GM20431 (cell line): ENCODE data around the gene MARS1.

ENCODE experiments used
- in situ Hi-C: fragments of 300-500 bp; cut with MseI, MboI; formaldehyde crosslinking; loops from one replicate; pipeline ENCODE4 v1.15.0; 2020; ENCODE audit warnings: low sequenced_read_pairs; ENCODE audit not compliant: unreplicated experiment

The MARS1 gene

DNA sequence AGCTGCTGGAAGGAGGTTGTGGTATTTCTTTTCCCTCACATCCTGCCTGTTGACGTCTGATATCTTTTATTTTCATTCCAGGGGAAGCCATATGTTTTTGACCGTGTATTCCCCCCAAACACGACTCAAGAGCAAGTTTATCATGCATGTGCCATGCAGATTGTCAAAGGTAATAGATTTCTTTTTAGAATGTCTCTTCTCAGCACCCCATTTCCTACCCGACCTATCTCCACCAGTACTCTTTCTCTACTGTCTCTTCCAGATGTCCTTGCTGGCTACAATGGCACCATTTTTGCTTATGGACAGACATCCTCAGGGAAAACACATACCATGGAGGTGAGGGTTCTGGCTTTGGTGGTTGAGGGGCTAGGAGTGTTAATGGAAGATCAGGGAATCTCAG is 75.5 kb downstream of the MARS1 start:
- in situ Hi-C loops, result no loop called here

DNA sequence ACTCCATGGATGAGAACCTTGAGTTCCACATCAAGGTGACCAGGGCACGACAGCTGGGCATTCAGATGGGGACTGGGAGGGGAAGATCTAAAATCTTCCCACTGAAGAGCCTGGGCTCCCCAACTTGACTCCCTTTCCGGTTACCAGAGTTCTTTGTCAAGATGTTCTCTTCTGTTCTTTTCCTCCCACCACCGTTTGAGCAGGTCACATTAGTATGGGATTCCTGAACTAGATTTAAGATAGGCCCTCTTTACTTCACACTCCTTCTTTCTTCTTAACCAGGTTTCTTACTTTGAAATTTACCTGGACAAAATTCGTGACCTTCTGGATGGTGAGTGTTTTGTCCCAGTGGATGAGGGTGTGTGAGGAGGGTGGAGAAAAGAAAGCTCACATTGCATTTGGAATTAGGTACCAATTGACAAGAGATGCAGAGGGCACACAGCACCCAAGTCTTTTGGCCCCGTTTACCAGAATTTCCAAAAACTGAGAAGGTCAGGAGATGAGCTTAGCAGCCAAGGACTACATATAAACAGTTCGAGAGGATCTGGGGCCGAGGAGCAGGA is 76.4 kb downstream of the MARS1 start:
- in situ Hi-C loops, result no loop called here
